ENCODE data around the gene SMARCA4. TPM values are rescaled to one million over a fixed set of nuclear protein-coding genes. Genes with fewer than 3 reads are reported as not detected.
"Not testable (repeated sequence)": the region's sequence is repeated elsewhere in the genome, so short reads cannot be mapped to it uniquely, and the experiment has no call there.

The SMARCA4 gene
- total RNA-seq, 6 experiments from 2014 or later = 105 to 116 (median 114) TPM

DNA sequence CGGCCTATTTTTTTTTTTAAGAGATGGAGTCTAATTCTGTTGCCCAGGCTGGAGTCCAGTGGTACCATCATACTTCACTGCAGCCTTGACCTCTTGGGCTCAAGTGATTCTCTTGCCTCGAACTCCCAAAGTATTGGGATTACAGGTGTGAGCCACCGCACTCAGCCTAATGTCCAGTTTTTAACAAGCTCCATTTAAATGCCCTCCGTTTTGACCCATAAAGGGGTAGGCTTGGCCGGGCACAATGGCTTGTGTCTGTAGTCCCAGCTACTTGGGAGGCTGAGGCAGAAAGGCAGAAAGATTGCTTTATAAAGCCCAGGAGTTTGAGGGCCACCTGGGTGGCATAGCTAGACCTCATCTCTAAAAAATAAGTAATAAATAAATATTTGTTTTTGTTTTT, 140.2 kb downstream of the SMARCA4 start:
- Mint-ChIP-seq H3K27me3 (ENCODE audit: insufficient read depth) (no peaks in the 10 kb centered on the region), H3K27ac (no peak overlapping the region), H3K36me3 (ENCODE audit: low read depth) (peaks cover 30% of the 10 kb centered on the region), H3K4me1 (ENCODE audit: low read depth) (peaks cover 8% of the 10 kb centered on the region), H3K4me3 (no peak overlapping the region), H3K9me3 (no peaks in the 10 kb centered on the region)
- no peak for DNase-seq
- TF ChIP-seq, protein P1, sequence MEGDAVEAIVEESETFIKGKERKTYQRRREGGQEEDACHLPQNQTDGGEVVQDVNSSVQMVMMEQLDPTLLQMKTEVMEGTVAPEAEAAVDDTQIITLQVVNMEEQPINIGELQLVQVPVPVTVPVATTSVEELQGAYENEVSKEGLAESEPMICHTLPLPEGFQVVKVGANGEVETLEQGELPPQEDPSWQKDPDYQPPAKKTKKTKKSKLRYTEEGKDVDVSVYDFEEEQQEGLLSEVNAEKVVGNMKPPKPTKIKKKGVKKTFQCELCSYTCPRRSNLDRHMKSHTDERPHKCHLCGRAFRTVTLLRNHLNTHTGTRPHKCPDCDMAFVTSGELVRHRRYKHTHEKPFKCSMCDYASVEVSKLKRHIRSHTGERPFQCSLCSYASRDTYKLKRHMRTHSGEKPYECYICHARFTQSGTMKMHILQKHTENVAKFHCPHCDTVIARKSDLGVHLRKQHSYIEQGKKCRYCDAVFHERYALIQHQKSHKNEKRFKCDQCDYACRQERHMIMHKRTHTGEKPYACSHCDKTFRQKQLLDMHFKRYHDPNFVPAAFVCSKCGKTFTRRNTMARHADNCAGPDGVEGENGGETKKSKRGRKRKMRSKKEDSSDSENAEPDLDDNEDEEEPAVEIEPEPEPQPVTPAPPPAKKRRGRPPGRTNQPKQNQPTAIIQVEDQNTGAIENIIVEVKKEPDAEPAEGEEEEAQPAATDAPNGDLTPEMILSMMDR (IDR thresholded peaks at IDR 0.05) = no peak

DNA sequence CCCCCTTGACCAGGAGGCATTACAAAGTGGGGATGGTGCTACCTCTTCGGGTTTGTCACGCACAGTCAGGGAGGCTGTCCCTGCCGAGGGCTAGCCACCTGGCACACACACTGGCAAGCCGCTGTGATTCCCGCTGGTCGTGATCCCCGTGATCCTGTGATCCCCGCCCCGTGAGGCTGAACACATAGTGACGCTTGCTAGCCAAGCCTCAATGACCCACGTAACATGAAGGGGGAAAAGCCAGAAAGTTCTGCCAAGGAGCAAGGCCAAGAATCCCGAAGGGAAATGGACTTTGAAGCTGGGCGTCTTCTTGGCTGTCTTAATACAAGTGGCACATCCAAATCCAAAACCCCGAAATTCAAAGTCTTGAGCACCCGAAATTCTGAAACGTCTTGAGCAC, 142.1 kb downstream of the SMARCA4 start:
- TF ChIP-seq, protein P1 (IDR thresholded peaks at IDR 0.05) = no peak
- Mint-ChIP-seq H3K4me3 (no peak overlapping the region), H3K9me3 (no peaks in the 10 kb centered on the region), H3K27me3 (ENCODE audit: insufficient read depth) (no peaks in the 10 kb centered on the region), H3K27ac (no peak overlapping the region), H3K36me3 (ENCODE audit: low read depth) (peaks cover 23% of the 10 kb centered on the region), H3K4me1 (ENCODE audit: low read depth) (no peaks in the 10 kb centered on the region)
- no peak for DNase-seq

DNA sequence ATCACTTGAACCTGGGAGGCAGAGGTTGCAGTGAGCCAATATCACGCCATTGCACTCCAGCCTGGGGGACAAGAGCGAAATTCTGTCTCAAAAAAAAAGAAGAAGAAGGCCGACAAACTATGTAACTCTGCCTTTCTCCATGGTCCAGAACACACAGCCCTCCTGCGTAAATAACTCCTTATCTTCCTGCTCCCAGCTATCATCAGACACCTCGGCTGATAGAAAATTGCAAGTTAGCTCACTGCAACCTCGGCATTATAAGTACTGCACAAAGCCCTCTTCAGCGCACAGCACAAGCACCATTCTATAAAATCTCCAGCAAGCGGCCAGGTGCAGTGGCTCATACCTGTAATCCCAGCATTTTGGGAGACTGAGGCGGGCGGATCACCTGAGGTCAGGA, 142.8 kb downstream of the SMARCA4 start:
- H3K36me3 Mint-ChIP-seq (ENCODE audit: low read depth) = peaks cover 26% of the 10 kb centered on the region
- not testable (repeated sequence) for H3K27ac Mint-ChIP-seq; H3K27me3 Mint-ChIP-seq (ENCODE audit: insufficient read depth); H3K4me3 Mint-ChIP-seq; H3K9me3 Mint-ChIP-seq; H3K4me1 Mint-ChIP-seq (ENCODE audit: low read depth); DNase-seq

GRCh38 chr19:11105014-11105636, 144.3 kb downstream of the SMARCA4 start:
- H3K4me3 Mint-ChIP-seq = no peak overlapping the region
- peaks cover 21% of the 10 kb centered on the region; the same call in 1 of the 2 replicates for H3K36me3 Mint-ChIP-seq (ENCODE audit: low read depth)
- DNase-seq = no peak
- no peaks in the 10 kb centered on the region for H3K27me3 Mint-ChIP-seq (ENCODE audit: insufficient read depth)
- no peaks in the 10 kb centered on the region for H3K9me3 Mint-ChIP-seq
- H3K4me1 Mint-ChIP-seq (ENCODE audit: low read depth) = no peaks in the 10 kb centered on the region
- TF ChIP-seq, protein P1 (IDR thresholded peaks at IDR 0.05) = no peak
- H3K27ac Mint-ChIP-seq = no peak overlapping the region

DNA sequence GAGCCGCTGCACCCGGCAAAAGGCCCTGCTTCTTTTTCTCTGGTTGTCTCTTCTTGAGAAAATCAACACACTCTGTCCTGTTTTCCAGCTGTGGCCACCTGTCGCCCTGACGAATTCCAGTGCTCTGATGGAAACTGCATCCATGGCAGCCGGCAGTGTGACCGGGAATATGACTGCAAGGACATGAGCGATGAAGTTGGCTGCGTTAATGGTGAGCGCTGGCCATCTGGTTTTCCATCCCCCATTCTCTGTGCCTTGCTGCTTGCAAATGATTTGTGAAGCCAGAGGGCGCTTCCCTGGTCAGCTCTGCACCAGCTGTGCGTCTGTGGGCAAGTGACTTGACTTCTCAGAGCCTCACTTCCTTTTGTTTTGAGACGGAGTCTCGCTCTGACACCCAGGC, 145.6 kb downstream of the SMARCA4 start:
- H3K27ac Mint-ChIP-seq = no peak overlapping the region
- DNase-seq = no peak
- no peaks in the 10 kb centered on the region for H3K4me1 Mint-ChIP-seq (ENCODE audit: low read depth)
- H3K27me3 Mint-ChIP-seq (ENCODE audit: insufficient read depth) = peaks cover 1% of the 10 kb centered on the region; the same call in 1 of the 2 replicates
- H3K4me3 Mint-ChIP-seq = no peak overlapping the region
- peaks cover 18% of the 10 kb centered on the region; the same call in 1 of the 2 replicates for H3K36me3 Mint-ChIP-seq (ENCODE audit: low read depth)
- no peaks in the 10 kb centered on the region for H3K9me3 Mint-ChIP-seq
- TF ChIP-seq, protein P1 (IDR thresholded peaks at IDR 0.05) = peak; percentile 15; the same call in 1 of the 2 replicates

DNA sequence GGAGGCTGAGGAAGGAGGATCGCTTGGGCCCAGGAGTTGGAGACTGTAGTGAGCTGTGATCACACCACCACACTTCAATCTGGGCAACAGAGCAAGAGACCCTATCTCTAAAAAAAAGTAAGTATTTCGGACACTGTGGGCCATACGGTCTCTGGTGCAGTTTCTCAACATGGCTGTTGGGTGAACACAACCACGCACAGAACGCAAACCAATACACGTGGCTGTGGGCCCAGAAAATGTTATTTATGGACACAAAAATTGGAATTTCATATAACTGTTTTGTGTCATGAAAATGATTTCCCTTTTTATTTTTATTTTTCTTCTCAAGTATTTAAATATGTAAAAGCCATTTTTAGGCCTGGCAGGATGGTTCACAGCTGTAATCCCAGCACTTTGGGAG, 147.9 kb downstream of the SMARCA4 start:
- Mint-ChIP-seq H3K4me1 (ENCODE audit: low read depth) (no peaks in the 10 kb centered on the region), H3K36me3 (ENCODE audit: low read depth) (peaks cover 22% of the 10 kb centered on the region), H3K27me3 (ENCODE audit: insufficient read depth) (peaks cover 3% of the 10 kb centered on the region), H3K27ac (no peak overlapping the region), H3K9me3 (no peaks in the 10 kb centered on the region), H3K4me3 (no peak overlapping the region)
- DNase-seq = no peak
- TF ChIP-seq, protein P1 (IDR thresholded peaks at IDR 0.05) = no peak

Measured in HFFc6 (cell line).